ENCODE measurements around the gene HOXB4.

HOXB4 gene

GRCh38 chr17:48615047-48615962 lies 37.2 kb upstream of the HOXB4 start, which contains the start of gene HOXB8:
Gene HOXB8 (minus strand): TSS chr17:48615292. CDS start chr17:48614704, 588 bp downstream.
- DNase-seq (ENCODE audit: low read depth in 2 of 2, low spot score in 1 of 2): no peak

- DNase-seq (ENCODE audit: low read depth in 2 of 2, low spot score in 1 of 2): no peak
Measured at GRCh38 chr17:48613862-48614694, 35.9 kb upstream of the HOXB4 start.

GRCh38 chr17:48612854-48613691 lies 34.9 kb upstream of the HOXB4 start:
- DNase-seq (ENCODE audit: low read depth in 2 of 2, low spot score in 1 of 2): no peak

GRCh38 chr17:48612456-48612853 lies 34.3 kb upstream of the HOXB4 start:
- DNase-seq (ENCODE audit: low read depth in 2 of 2, low spot score in 1 of 2): no peak

- DNase-seq (ENCODE audit: low read depth in 2 of 2, low spot score in 1 of 2): no peak
Measured at GRCh38 chr17:48611681-48612455, 33.7 kb upstream of the HOXB4 start.

- no peak for DNase-seq (ENCODE audit: low read depth in 2 of 2, low spot score in 1 of 2)
Measured at GRCh38 chr17:48611213-48611612, 33.1 kb upstream of the HOXB4 start.

GRCh38 chr17:48610282-48611211 lies 32.4 kb upstream of the HOXB4 start, which contains the start of gene HOXB7:
Gene HOXB7 (minus strand): TSS chr17:48611017. CDS start chr17:48610918, 99 bp downstream.
- DNase-seq (ENCODE audit: low read depth in 2 of 2, low spot score in 1 of 2): peak in 1 of 2 donors; percentile 38

GRCh38 chr17:48609759-48610281 lies 31.7 kb upstream of the HOXB4 start:
- no peak for DNase-seq (ENCODE audit: low read depth in 2 of 2, low spot score in 1 of 2)

GRCh38 chr17:48609033-48609432 lies 30.9 kb upstream of the HOXB4 start:
- DNase-seq (ENCODE audit: low read depth in 2 of 2, low spot score in 1 of 2): no peak

- DNase-seq (ENCODE audit: low read depth in 2 of 2, low spot score in 1 of 2): no peak
Measured at GRCh38 chr17:48608494-48608834, 30.3 kb upstream of the HOXB4 start.

- DNase-seq (ENCODE audit: low read depth in 2 of 2, low spot score in 1 of 2): no peak
Measured at GRCh38 chr17:48606892-48607614, 28.9 kb upstream of the HOXB4 start.

GRCh38 chr17:48605991-48606891 lies 28.1 kb upstream of the HOXB4 start:
- no peak for DNase-seq (ENCODE audit: low read depth in 2 of 2, low spot score in 1 of 2)

GRCh38 chr17:48605409-48605919 lies 27.3 kb upstream of the HOXB4 start:
- no peak for DNase-seq (ENCODE audit: low read depth in 2 of 2, low spot score in 1 of 2)

- no peak for DNase-seq (ENCODE audit: low read depth in 2 of 2, low spot score in 1 of 2)
Measured at GRCh38 chr17:48604770-48605329, 26.7 kb upstream of the HOXB4 start, which contains the start of gene HOXB6. Gene HOXB6 (minus strand): TSS chr17:48604986. CDS start chr17:48598150, 6,836 bp downstream.

GRCh38 chr17:48603959-48604769 lies 26.0 kb upstream of the HOXB4 start:
- no peak for DNase-seq (ENCODE audit: low read depth in 2 of 2, low spot score in 1 of 2)
